K562 (cell line): ENCODE measurements around the gene SLC7A4. TPM values are rescaled to one million over a fixed set of nuclear protein-coding genes. Genes with fewer than 3 reads are reported as not detected.

Experiments
- ARID2 ChIP-seq: fragments of 450-650 bp; IDR thresholded peaks from 2 replicates; pipeline ENCODE4 v1.6.1; 2017; ENCODE audit warnings: antibody characterized with exemption, mild to moderate bottlenecking
- ETS2 ChIP-seq: IDR thresholded peaks from 2 replicates; pipeline ENCODE4 v1.6.1; 2016; ENCODE audit warnings: borderline replicate concordance, missing genetic modification characterization, mild to moderate bottlenecking, moderate library complexity, missing compliant biosample characterization; ENCODE audit not compliant: poor library complexity, severe bottlenecking
- ETV5 ChIP-seq: sonication (generic); formaldehyde crosslinking; IDR thresholded peaks from 2 replicates; pipeline ENCODE4 v1.4.0; 2020; ENCODE audit warnings: low read depth, mild to moderate bottlenecking, missing genetic modification reagents
- SMARCB1 ChIP-seq: IDR thresholded peaks from 2 replicates; pipeline ENCODE4 v1.6.1; 2011; ENCODE audit warnings: improper control_type of control experiment, low read depth; ENCODE audit not compliant: insufficient read length
- ZNF146 ChIP-seq: IDR thresholded peaks from one replicate; pipeline ENCODE4 v1.6.1; 2018; ENCODE audit warnings: missing compliant biosample characterization; ENCODE audit not compliant: unreplicated experiment
- ZNF165 ChIP-seq: fragments of 250-450 bp; sonication (Bioruptor Pico); IDR thresholded peaks from 2 replicates; pipeline ENCODE4 v1.4.0; 2020; ENCODE audit warnings: borderline replicate concordance
- ZNF311 ChIP-seq: fragments of 250-450 bp; sonication (Bioruptor Pico); IDR thresholded peaks from 2 replicates; pipeline ENCODE4 v1.4.0; 2020; ENCODE audit warnings: mild to moderate bottlenecking, moderate library complexity
- polyA plus RNA-seq, 8 experiments: library from polyadenylated mRNA; depleted of rRNA in 4 of 8; stranded (reverse) in 5 of 8; unstranded in 3 of 8; fragments of >200 nt; fragmentation: Nextera tagmentation in 2 of 8; fragmentation: Illumina TruSeq in 1 of 8; extraction: Ambion mirVana in 2 of 8; extraction: Trizol in 1 of 8; gene quantifications; 2 replicates each; pipeline versions ENCODE4 v1.2.1 to v1.2.3, GENCODE V29; 2011 to 2014; ENCODE audit warnings: inconsistent platforms in 1 of 8, missing spikeins in 1 of 8
- total RNA-seq, 7 experiments: library from RNA; depleted of rRNA in 6 of 7; stranded (reverse); fragments of >200 nt in 6 of 7; fragmentation: Illumina TruSeq in 2 of 7; extraction: Trizol in 2 of 7; gene quantifications; 2 replicates each; pipeline versions ENCODE4 v1.2.1 to v1.2.3, GENCODE V29; 2011 to 2021; ENCODE audit warnings: low replicate concordance in 1 of 7
- TF ChIP-seq, protein P1 (sequence below): sonication (generic); formaldehyde crosslinking; IDR thresholded peaks from 2 replicates; pipeline ENCODE4 v1.8.1; 2023; ENCODE audit warnings: mild to moderate bottlenecking, missing genetic modification reagents
- TF ChIP-seq, protein P2 (sequence below): sonication (generic); formaldehyde crosslinking; IDR thresholded peaks from 2 replicates; pipeline ENCODE4 v1.8.1; 2023; ENCODE audit warnings: mild to moderate bottlenecking, missing genetic modification reagents
- TF ChIP-seq, protein P3 (sequence below): fragments of 250-450 bp; sonication (Bioruptor Pico); IDR thresholded peaks from 2 replicates; pipeline ENCODE4 v1.8.0; 2022; ENCODE audit warnings: moderate library complexity, mild to moderate bottlenecking, inconsistent platforms

The SLC7A4 gene
- total and polyA plus RNA-seq, 9 of the 15 experiments (the other 6 are each of a cell fraction or from before 2014, with no cell fraction given) = not detected

DNA sequence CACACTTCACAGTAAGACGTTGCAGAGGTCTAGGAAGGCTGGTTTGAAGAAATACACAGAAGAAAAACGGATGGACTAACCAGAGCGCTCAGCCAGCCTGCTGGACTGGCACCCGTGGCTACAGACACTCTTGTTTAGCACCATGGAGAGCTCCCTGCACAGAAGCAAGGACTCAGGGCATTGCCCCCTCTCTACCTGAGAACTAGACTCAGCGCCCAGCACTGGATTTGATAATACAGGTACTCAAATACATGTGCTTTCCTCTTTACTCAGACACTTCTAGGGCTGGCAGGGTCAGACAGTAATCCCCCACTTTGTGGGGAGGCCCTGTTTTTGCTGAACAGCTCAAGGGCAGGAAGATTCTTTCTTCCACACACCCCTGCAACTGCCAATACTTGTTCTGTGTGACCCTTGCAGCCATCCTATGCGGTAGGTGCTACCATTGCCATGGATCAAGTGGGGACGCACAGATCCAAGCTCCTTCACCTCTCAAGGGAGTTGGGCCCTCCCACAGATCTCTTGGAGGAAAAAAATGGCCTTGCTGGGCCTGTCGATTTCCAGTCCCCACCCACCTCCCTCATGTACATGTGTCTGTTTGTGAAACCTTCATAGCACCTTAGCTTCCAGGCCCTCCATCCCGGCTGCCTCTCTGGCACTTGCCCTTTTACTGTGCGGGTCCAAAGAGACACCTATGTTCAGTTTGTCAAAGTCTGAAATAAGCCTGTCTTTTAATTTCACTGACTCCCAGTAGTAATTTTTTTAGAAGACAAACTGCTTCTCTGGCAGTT is 22.5 kb downstream of the SLC7A4 start (continued):
- TF ChIP-seq ETV5 (CRISPR knock-in tag) (no peak), ZNF311 (CRISPR knock-in tag) (no peak), ARID2 (no peak), ETS2 (tag) (no peak), SMARCB1 (peak; percentile 89), ZNF146 (no peak), ZNF165 (CRISPR knock-in tag) (0 out of 2 replicates have a peak, but pooled peaks have one; percentile 17)
- TF ChIP-seq, protein P1, sequence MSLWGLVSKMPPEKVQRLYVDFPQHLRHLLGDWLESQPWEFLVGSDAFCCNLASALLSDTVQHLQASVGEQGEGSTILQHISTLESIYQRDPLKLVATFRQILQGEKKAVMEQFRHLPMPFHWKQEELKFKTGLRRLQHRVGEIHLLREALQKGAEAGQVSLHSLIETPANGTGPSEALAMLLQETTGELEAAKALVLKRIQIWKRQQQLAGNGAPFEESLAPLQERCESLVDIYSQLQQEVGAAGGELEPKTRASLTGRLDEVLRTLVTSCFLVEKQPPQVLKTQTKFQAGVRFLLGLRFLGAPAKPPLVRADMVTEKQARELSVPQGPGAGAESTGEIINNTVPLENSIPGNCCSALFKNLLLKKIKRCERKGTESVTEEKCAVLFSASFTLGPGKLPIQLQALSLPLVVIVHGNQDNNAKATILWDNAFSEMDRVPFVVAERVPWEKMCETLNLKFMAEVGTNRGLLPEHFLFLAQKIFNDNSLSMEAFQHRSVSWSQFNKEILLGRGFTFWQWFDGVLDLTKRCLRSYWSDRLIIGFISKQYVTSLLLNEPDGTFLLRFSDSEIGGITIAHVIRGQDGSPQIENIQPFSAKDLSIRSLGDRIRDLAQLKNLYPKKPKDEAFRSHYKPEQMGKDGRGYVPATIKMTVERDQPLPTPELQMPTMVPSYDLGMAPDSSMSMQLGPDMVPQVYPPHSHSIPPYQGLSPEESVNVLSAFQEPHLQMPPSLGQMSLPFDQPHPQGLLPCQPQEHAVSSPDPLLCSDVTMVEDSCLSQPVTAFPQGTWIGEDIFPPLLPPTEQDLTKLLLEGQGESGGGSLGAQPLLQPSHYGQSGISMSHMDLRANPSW (CRISPR knock-in tag) = 0 out of 2 replicates have a peak, but pooled peaks have one; percentile 74
- TF ChIP-seq, protein P2, sequence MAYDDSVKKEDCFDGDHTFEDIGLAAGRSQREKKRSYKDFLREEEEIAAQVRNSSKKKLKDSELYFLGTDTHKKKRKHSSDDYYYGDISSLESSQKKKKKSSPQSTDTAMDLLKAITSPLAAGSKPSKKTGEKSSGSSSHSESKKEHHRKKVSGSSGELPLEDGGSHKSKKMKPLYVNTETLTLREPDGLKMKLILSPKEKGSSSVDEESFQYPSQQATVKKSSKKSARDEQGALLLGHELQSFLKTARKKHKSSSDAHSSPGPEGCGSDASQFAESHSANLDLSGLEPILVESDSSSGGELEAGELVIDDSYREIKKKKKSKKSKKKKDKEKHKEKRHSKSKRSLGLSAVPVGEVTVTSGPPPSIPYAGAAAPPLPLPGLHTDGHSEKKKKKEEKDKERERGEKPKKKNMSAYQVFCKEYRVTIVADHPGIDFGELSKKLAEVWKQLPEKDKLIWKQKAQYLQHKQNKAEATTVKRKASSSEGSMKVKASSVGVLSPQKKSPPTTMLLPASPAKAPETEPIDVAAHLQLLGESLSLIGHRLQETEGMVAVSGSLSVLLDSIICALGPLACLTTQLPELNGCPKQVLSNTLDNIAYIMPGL (CRISPR knock-in tag) = peak; percentile 95; the same call in 1 of the 2 replicates
- TF ChIP-seq, protein P3, sequence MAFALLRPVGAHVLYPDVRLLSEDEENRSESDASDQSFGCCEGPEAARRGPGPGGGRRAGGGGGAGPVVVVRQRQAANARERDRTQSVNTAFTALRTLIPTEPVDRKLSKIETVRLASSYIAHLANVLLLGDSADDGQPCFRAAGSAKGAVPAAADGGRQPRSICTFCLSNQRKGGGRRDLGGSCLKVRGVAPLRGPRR (CRISPR knock-in tag) = 0 out of 2 replicates have a peak, but pooled peaks have one; percentile 78
